HG03108 (cell line): ENCODE data around the gene RHOA.
"Not testable (repeated sequence)": the region's sequence is repeated elsewhere in the genome, so short reads cannot be mapped to it uniquely, and the experiment has no call there.

Source experiments
- ATAC-seq: cut with Tn5 transposase; IDR thresholded peaks from one replicate; pipeline ENCODE4 v1.9.1; 2021; ENCODE audit warnings: moderate library complexity; ENCODE audit not compliant: unreplicated experiment

The RHOA gene

DNA sequence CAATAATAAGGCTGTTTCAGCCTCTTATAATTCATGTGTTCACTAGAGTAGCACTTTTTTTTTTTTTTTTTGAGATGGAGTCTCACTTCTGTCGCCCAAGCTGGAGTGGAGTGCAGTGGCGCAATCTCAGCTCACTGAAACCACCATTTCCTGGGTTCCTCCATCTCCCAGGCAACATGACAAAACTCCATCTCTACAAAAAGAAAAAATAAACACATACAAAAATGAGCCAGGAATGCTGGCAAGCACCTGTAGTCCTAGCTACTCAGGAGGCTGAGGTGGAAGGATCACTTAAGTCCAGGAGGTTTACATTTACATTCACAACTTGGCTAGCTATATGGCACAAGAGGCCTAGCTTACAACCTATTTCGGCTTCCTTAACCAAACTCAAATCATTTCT is 78.7 kb downstream of the RHOA start:
- no peak for ATAC-seq

DNA sequence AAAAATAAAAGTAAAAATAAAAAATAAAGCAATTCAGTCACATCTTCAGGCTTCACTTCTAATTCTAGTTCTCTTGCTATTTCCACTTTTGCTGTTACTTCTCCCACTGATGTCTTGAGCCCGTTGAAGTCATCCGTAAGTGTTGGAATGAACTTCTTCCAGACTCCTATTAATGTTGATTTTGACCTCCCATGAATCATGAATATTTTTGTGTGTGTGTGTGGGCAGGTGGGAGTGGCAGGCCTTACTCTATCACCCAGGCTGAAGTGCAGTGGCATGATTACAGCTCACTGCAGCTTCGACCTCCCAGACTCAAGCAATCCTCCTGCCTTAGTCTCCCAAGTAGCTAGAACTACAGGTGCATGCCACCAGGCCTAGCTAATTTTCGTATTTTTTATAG is 82.6 kb downstream of the RHOA start:
- no peak for ATAC-seq

DNA sequence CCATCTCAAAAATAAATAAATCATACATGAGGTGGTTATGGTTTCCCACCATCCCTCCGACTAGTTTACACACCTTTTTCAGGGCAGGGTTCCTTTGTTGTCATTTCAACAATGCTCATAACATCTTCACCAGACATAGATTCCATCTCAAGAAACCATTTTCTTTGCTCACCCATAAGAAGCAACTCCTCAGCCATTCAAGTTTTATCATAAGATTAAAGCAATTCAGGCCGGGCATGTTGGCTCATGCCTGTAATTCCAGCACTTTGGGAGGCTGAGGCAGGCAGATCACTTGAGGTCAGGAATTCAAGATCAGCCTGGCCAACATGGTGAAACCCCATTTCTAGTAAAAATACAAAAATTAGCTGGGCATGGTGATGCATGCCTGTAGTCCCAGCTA is 83.4 kb downstream of the RHOA start:
- not testable (repeated sequence) for ATAC-seq

DNA sequence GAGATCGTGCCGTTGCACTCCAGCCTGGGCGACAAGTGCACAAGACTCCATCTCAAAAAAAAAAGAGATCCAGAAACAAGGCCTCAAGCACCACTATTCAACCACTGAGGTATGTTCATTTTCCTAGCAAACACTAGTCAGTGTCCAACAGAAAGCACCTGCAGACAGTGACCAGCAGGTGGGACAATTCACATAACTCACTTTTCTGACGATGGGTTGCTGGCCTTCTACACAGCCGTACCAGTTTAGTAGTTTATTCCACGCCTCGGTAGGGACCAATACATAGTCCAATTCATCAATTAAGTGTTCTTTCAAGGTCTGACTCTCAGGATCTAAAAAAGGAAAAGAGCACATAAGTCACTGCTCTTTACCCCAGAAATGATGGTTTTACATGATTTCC is 84.3 kb downstream of the RHOA start:
- ATAC-seq: no peak

DNA sequence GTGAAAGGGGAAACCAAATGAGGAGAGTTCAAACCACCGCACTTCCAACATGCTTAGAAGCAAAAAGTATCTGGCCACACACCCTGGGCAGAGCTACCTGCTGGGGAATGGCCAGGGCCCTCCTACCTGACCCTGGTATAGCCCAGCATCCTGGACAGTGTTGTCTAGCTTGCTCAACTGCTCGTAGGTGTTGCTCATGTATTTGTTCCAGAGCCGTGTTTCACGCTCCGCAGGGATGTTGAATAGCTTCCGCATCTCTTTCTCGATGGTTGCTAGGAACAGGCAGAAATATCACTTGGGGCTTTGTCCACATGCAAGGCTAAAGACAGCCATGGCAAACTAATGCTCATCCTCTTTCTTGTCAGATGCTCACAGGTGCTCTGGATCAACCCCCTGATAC is 87.0 kb downstream of the RHOA start:
- ATAC-seq: no peak

DNA sequence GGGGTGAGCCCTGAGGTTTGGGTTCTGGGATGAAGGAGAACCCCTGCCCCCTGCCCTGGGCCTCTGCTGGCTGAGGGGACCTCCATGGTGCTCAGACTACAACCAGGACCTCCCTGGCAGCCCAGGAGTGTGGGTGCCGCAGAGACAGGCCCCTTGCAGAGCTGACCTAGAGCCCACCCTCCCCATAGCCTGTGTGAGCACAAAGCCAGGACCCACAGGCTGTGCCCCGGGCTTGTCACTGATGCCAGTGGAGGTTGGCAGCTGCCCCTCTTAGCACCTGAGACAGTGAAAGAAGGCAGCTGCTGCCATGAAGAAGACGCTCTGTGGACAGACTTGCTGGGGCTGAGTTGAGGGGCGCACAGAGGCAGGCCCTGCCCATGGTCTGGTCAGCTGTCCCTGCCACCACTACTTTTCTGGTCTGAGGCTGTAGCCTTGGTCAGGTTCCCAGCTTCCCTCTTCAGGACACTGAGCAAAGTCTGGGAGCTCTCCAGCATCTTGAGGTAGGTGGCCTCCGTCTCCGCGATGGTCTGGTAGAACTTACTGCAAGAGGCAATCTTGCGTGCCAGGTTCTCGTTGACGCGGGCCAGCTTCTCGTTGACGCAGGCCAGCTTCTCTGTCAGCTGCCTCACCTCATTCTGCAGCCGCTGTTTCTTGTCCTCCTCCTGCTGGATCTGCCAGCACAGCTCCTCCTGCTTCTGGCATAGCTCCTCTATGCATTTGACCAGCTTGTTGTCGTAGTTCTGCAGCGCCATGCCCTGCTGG is 94.9 kb downstream of the RHOA start:
- ATAC-seq: no peak

DNA sequence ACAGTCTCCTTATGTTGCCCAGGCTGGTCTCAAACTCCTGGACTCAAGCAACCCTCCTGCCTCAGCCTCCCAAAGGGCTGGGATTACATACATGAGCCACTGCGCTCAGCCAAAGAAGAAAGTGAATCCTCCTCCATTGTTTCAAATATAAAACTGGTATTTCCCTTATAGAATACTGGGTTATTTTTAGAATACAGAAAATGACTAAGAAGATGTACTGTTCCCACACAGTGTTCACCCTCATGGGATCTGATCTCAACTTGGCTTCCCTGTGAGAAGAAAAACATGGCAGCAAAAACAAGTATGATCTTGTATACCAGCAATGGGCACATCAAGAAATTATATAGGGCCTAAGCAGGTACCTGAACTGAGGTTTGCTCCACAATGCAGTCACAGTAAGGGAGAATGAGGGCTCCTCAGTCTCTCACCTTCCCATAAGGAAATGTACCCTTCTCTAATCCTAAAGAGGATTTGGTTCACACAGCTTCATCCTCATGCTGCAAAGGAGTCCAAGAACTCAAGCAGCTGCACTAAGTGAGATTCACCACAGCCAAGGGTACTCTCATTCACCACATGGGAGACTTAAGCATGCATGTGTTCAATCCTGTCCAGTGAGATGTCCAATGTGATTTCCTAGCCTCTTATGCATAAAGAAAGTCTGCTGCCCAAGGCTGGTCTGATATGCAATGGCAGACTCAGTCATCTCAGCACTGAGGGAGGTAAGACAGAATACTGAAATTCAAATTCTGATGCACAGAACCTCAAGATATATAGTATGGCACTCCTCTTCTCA is 97.7 kb downstream of the RHOA start:
- ATAC-seq: no peak

DNA sequence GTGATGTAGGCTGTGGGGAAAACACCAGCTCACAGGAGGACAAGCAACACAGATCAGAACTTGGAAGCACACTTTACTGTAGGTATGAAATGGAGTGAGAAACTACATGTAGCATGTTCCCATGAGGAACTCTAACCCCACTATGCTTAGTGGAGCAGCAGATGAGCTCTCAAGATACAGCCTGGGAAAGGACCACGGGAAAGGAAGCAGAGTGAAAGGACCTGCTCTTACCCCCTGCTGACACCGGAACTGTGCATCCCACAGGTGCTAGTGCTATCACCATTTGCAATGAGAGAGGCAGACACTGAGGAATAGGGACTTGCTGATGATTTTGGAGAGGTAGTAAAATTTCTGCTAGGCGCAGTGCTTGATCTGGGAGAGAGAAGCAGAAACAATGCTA is 100.5 kb downstream of the RHOA start:
- ATAC-seq: no peak

DNA sequence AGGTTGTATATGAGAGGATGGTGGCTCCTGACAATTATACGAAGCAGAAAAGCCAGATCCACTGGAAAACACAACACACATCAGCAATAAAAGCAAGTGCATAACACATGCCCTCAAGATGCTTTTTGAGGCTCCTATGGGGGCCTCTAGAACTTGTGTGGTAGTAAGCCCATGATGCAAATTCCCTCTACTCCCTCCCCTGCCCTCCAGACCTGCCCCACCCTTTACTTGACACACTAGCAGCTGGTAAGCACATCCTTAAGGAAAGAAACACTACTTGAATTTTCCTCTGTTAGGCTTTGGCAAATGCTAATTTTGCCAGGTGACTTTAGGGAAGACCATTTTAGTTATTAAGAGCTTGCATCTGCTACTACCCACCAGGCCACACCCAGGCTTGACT is 101.1 kb downstream of the RHOA start:
- ATAC-seq: no peak
